Activated CD8-positive, alpha-beta memory T cell treated with anti-CD3 and anti-CD28 coated beads for 4 hours (primary cell): Measurements from ENCODE around the gene CD300LD.
"Not testable (repeated sequence)": the region's sequence is repeated elsewhere in the genome, so short reads cannot be mapped to it uniquely, and the experiment has no call there.

ENCODE experiments used
- DNase-seq, 2 donors: peaks; one replicate each; pipeline ENCODE4 v3.0.0-alpha.2; 2020; ENCODE audit warnings: low read depth in 2 of 2

The CD300LD gene

GRCh38 chr17:74592087-74592990, at the start of gene CD300LD:
CD300LD (minus strand) TSS chr17:74592283; CDS start chr17:74592202, 81 bp downstream.
- DNase-seq: no peak

- no peak for DNase-seq
Measured at GRCh38 chr17:74641224-74641957, 49.3 kb upstream of the CD300LD start.

- no peak for DNase-seq
Measured at GRCh38 chr17:74639704-74640151, 47.6 kb upstream of the CD300LD start.

GRCh38 chr17:74637926-74638325, 45.8 kb upstream of the CD300LD start:
- no peak for DNase-seq

GRCh38 chr17:74637265-74637664, 45.2 kb upstream of the CD300LD start:
- DNase-seq: no peak

GRCh38 chr17:74636541-74637085, 44.5 kb upstream of the CD300LD start:
- not testable (repeated sequence) for DNase-seq

GRCh38 chr17:74635418-74635817, 43.3 kb upstream of the CD300LD start:
- no peak for DNase-seq

GRCh38 chr17:74633326-74633725, 41.2 kb upstream of the CD300LD start:
- no peak for DNase-seq

GRCh38 chr17:74632617-74633016, 40.5 kb upstream of the CD300LD start:
- no peak for DNase-seq

GRCh38 chr17:74631468-74632450, 39.7 kb upstream of the CD300LD start:
- DNase-seq: no peak

GRCh38 chr17:74630251-74630650, 38.2 kb upstream of the CD300LD start:
- DNase-seq: not testable (repeated sequence)

GRCh38 chr17:74625661-74626060, 33.6 kb upstream of the CD300LD start:
- DNase-seq: no peak

- DNase-seq: no peak
Measured at GRCh38 chr17:74624131-74624530, 32.0 kb upstream of the CD300LD start.

- no peak for DNase-seq
Measured at GRCh38 chr17:74623693-74624093, 31.6 kb upstream of the CD300LD start, which contains the start of gene CD300E. CD300E (minus strand) TSS chr17:74623738; CDS start chr17:74623621, 117 bp downstream.

- DNase-seq: no peak
Measured at GRCh38 chr17:74619077-74619673, 27.1 kb upstream of the CD300LD start.

- DNase-seq: no peak
Measured at GRCh38 chr17:74618451-74618850, 26.4 kb upstream of the CD300LD start.

GRCh38 chr17:74616696-74617095, 24.6 kb upstream of the CD300LD start:
- DNase-seq: no peak

- no peak for DNase-seq
Measured at GRCh38 chr17:74612046-74612445, 20.0 kb upstream of the CD300LD start.

- no peak for DNase-seq
Measured at GRCh38 chr17:74610108-74610507, 18.0 kb upstream of the CD300LD start.

- DNase-seq: no peak
Measured at GRCh38 chr17:74608511-74608910, 16.4 kb upstream of the CD300LD start.

- DNase-seq: no peak
Measured at GRCh38 chr17:74607221-74607620, 15.1 kb upstream of the CD300LD start.
